ENCODE measurements around the gene SMARCB1.

DNA sequence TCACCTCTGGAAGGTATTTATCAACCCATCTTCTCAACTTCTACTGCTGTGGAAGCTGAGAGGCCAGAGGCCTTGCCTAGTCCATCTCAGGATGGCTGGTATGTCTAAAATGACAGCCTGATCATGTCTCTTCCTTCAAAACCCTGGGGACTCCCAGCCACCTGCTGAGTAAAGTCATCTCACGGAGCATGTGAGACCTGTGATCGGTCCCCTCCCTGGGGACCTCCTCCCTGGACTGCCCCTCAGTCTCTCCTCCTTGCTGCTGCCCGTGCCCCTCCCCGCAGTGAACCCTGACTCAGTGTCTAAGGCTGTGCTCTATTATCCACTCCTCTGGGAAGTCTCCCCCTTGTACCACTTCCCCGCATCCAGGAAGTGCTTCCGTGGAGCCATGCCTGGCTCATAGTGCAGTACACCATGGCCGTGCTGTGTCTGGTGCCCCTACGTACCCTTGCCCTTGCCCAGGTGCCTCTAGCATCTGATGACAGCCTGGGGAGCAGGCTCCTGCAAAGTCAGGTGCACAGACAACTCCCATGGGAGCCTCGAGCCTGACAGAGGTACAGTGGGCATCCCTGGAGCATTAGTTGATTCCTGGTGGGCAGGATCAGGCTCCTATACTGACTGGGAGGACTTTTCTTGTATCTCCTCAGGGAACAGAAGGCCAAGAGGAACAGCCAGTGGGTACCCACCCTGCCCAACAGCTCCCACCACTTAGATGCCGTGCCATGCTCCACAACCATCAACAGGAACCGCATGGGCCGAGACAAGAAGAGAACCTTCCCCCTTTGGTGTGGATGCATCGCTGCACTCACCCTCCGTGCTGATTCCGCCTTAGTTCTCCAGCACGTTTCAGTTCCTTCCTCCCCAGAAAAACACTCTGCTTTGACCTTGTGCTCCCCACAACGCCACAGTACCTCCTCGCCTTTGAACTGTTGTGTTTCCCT is 13.8 kb downstream of the SMARCB1 start:
- TF ChIP-seq, protein P1, sequence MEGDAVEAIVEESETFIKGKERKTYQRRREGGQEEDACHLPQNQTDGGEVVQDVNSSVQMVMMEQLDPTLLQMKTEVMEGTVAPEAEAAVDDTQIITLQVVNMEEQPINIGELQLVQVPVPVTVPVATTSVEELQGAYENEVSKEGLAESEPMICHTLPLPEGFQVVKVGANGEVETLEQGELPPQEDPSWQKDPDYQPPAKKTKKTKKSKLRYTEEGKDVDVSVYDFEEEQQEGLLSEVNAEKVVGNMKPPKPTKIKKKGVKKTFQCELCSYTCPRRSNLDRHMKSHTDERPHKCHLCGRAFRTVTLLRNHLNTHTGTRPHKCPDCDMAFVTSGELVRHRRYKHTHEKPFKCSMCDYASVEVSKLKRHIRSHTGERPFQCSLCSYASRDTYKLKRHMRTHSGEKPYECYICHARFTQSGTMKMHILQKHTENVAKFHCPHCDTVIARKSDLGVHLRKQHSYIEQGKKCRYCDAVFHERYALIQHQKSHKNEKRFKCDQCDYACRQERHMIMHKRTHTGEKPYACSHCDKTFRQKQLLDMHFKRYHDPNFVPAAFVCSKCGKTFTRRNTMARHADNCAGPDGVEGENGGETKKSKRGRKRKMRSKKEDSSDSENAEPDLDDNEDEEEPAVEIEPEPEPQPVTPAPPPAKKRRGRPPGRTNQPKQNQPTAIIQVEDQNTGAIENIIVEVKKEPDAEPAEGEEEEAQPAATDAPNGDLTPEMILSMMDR (conservative IDR thresholded peaks at IDR 0.05), result no peak
- TF ChIP-seq EZH2 (IDR thresholded peaks at IDR 0.05; ENCODE audit: low read depth), result no peak
